BJ (cell line): ENCODE data around the gene PALD1. TPM values are rescaled to one million over a fixed set of nuclear protein-coding genes. Genes with fewer than 3 reads are reported as not detected.

Experiments
- CTCF ChIA-PET: fragments of 350-600 bp; formaldehyde crosslinking; extraction: SDS; loops from one replicate; lab custom pipeline; 2021; ENCODE audit warnings: antibody characterized with exemption, inconsistent platforms; lab: Yijun Ruan, JAX
- POLR2A ChIA-PET: fragments of 300-600 bp; sonication (Branson Sonifier 250); formaldehyde crosslinking; extraction: SDS; loops from one replicate; lab custom pipeline; 2021; ENCODE audit warnings: antibody characterized with exemption; lab: Charles Lee
- DNase-seq: peaks from one replicate; pipeline ENCODE4 v3.0.0-alpha.2; 2011; ENCODE audit warnings: low read depth
- H3K27me3 ChIP-seq: 2 replicates; pipeline ENCODE4 v1.6.0; 2011; ENCODE audit warnings: low read length; ENCODE audit not compliant: control insufficient read depth, insufficient read depth
- H3K36me3 ChIP-seq: 2 replicates; pipeline ENCODE4 v1.5.1; 2011; ENCODE audit warnings: low read length; ENCODE audit not compliant: control insufficient read depth, insufficient read depth
- H3K4me3 ChIP-seq: 2 replicates; pipeline ENCODE4 v1.5.1; 2011; ENCODE audit warnings: low read depth, mild to moderate bottlenecking, control low read depth, low read length
- CTCF ChIP-seq: IDR thresholded peaks from 2 replicates; pipeline ENCODE4 v1.5.1; 2011; ENCODE audit warnings: low read depth, mild to moderate bottlenecking, control low read depth, inconsistent platforms, low read length, moderate library complexity; ENCODE audit not compliant: insufficient read depth
- polyA plus RNA-seq: library from polyadenylated mRNA; depleted of rRNA; stranded (reverse); fragments of >200 nt; gene quantifications from 2 replicates; pipeline ENCODE4 v1.2.3, GENCODE V29; 2011

PALD1 gene
- polyA plus RNA-seq, 1 experiment, result 0.10 TPM

GRCh38 chr10:70445718-70446657 lies 32.6 kb upstream of the PALD1 start:
- Histone ChIP-seq H3K4me3 (no peak overlapping the region), H3K36me3 (no peaks in the 10 kb centered on the region), H3K27me3 (peaks cover 29% of the 10 kb centered on the region)
- ChIA-PET POLR2A (interaction anchor here (0.5 kb wide), 1 partner anchor 45 kb away, joined by 4 read pairs; no protein-coding TSS in a partner anchor), CTCF (interaction anchor here (0.8 to 2.9 kb wide), 4 partner anchors 8 to 94 kb away, joined by 3 to 12 read pairs (median 4); no protein-coding TSS in a partner anchor)
- DNase-seq, result no peak
- no peak for TF ChIP-seq CTCF

GRCh38 chr10:70448236-70448635 lies 30.3 kb upstream of the PALD1 start:
- no peak overlapping the region for H3K4me3 ChIP-seq
- no peak for TF ChIP-seq CTCF
- POLR2A ChIA-PET, result no interaction called here
- CTCF ChIA-PET, result interaction anchor here (6.9 kb wide), 1 partner anchor 13 kb away, joined by 35 read pairs; no protein-coding TSS in a partner anchor
- no peak for DNase-seq
- no peaks in the 10 kb centered on the region for H3K36me3 ChIP-seq
- H3K27me3 ChIP-seq, result peaks cover 7% of the 10 kb centered on the region

- H3K27me3 ChIP-seq, result peaks cover 13% of the 10 kb centered on the region
- no peak for TF ChIP-seq CTCF
- ChIA-PET CTCF (interaction anchor here (2.2 kb wide), 1 partner anchor 23 kb away, joined by 8 read pairs; the partner anchor contains the start of gene PALD1), POLR2A (no interaction called here)
- no peak for DNase-seq
- H3K36me3 ChIP-seq, result no peaks in the 10 kb centered on the region
- no peak overlapping the region for H3K4me3 ChIP-seq
Observed at GRCh38 chr10:70455213-70455630, 23.3 kb upstream of the PALD1 start.

GRCh38 chr10:70456164-70456563 lies 22.4 kb upstream of the PALD1 start:
- CTCF ChIA-PET, result interaction anchor here (2.0 to 2.2 kb wide), 2 partner anchors 22 to 302 kb away, joined by 5 to 8 read pairs; partner anchors contain the start of gene PALD1
- H3K36me3 ChIP-seq, result no peaks in the 10 kb centered on the region
- POLR2A ChIA-PET, result no interaction called here
- peaks cover 10% of the 10 kb centered on the region for H3K27me3 ChIP-seq
- no peak overlapping the region for H3K4me3 ChIP-seq
- no peak for DNase-seq
- TF ChIP-seq CTCF, result no peak

- CTCF ChIA-PET, result interaction anchor here (7.4 kb wide), 1 partner anchor 83 kb away, joined by 123 read pairs; no protein-coding TSS in a partner anchor
- peaks cover 10% of the 10 kb centered on the region for H3K27me3 ChIP-seq
- no peak for TF ChIP-seq CTCF
- POLR2A ChIA-PET, result no interaction called here
- no peaks in the 10 kb centered on the region for H3K36me3 ChIP-seq
- no peak for DNase-seq
- H3K4me3 ChIP-seq, result no peak overlapping the region
Observed at GRCh38 chr10:70457759-70458305, 20.7 kb upstream of the PALD1 start.
